Stimulated activated CD8-positive, alpha-beta memory T cell treated with anti-CD3 and anti-CD28 coated beads, Interleukin-12 subunit alpha, Interleukin-12 subunit beta, amount 100 ng/mL, for 4 hours (primary cell): ENCODE results near the gene SFTPD.
"Not testable (repeated sequence)": the region's sequence is repeated elsewhere in the genome, so short reads cannot be mapped to it uniquely, and the experiment has no call there.

Experiments
- DNase-seq: peaks from one replicate; pipeline ENCODE4 v3.0.0-alpha.2; 2020; ENCODE audit warnings: low read depth

Gene SFTPD

DNA sequence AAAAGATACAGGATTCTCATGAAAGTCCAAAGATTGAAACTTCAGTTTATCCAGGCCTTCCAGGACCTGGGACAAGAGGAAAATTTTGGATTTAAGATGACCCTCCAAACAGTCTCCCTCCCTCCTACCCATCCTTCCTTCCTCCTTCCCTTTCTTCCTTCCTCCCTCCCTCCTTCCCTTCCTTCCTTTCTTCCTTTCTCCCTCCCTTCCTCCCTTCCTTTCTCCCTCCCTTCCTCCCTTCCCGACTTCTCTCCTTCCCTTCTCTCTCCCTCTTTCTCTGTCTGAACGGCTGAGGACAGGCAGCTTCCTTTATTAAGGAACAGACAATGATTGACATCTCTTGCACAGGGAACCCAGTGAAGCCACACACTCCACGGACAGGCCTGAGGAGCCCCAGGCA is 23.3 kb downstream of the SFTPD start:
- no peak for DNase-seq

DNA sequence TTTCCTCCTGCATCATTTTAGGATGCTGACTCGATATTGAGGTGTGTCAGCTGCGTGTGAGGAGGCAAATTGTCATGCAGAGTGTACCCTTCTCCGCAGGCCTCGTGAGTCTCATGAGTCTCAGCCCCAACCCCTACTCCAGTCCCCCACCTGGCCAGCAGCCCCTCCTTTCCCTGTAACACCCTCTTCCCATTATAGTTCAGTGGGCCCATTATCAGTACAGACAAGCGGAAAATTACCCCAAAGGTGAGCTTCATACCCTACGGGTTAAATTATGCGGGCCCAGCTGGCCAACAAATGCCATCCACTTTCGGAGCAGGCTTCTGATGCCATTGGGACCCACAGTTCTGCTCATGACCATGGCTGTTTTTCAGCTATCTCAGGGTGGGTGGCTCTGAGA is 25.2 kb downstream of the SFTPD start:
- no peak for DNase-seq

DNA sequence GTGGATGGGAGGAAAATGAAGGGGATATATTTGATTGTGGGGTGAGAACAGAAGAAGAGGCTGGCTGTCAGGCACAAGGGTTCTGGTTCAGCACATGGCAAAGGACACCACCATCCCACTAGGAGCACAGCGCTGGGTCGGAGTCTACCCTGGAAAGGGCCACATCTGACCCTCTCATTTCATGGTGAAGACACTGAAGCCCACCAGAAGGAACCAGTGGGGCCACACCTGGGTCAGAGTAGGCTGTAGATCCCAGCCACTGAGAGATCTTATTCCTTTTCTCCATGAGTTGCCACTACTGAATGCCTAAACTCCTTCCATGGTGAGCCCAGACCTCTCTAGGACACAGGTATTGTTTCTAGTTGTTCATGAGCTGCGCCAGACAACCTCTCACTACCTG is 25.8 kb downstream of the SFTPD start:
- DNase-seq = no peak

DNA sequence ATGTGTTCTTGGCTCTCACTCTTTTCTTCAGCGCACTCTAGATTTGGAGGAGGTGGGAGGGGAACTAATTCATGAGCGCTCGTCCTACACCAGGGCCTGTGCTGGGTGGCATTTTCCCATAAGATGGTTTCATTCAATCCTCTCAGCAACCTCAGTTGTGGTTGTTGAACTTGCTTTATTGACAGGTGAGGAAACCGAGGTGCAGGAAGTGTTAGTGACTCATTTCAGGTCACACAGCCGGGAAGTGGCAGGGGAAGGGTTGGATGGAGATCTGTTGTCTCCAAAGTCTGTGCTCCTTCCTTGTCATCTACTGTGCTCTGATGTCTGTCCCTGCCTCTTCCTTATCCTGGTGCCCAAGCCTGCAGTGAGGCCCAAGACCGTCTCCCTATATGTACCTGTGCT is 26.9 kb downstream of the SFTPD start:
- not testable (repeated sequence) for DNase-seq

DNA sequence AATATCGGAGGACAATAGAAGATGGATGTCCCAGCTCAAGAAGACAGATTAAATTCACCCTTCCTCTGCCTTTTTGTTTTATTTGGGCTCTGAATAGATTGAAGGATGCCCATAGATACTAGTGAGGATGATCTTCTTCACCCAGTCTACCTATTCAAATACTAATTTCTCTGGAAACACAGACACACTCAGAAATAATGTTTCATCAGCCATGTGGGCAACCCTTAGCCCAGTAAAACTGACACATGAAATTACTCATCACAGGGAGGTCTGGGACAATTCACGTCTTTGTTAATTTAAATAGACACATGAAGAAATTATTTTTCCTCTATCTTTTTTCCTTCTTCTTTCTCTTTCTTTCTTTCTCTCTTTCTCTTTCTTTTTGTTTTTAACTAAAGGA is 33.1 kb downstream of the SFTPD start:
- DNase-seq = not testable (repeated sequence)

DNA sequence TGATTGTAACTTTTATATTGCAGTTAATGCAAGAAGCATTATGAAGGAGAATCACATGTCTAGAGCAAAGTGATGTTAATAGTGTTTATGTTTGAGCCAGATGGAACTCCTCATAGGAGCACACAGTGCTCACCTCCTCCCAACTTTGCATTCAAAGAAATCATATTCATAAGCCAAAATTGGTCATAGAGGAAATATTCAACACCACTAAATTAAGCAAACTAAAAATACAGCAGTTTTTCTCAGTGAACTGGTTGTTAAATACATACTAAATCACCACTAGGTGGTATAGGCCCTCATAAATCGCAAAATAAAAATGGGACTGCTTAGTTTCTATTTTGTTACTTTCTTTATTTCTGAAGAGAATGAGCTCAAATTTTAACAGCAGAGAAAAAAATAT is 34.4 kb downstream of the SFTPD start:
- DNase-seq = not testable (repeated sequence)

DNA sequence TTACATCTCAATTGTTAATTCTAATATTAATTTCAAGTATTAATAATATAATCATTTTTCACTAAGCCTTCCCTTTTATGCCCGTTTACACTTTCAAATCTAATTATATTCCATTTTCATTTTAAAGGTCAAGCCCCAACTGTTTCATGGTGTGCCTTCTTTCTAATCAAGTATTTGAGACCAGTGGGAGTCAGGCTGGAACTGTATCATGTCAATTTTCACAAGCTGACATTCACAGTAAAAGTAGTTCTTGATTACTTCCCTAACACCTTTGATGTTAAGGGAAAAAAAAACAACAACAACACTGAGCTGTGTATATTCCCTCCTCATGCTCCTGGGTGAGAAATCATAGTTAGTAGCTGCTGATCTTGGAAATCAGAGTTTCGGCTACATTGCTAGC is 38.1 kb downstream of the SFTPD start:
- no peak for DNase-seq

DNA sequence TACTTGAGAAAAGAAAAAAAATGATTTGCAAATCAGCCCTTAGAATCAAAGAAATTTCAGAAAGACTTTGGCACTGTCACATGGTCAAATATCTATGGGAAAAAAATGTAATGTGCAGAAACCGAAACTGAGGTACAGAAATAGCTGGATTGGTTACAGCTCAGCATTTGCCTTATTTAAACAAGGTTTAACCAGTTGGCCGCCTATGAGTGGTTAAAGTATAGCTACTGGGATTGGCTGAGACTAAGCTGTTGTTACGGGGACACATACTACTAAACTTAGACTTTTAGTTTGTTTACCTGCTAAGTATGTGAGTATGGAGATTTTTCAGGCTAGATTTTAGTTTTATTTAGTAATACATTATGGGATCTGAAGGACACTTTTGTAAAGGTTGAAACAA is 38.6 kb downstream of the SFTPD start:
- DNase-seq = no peak

DNA sequence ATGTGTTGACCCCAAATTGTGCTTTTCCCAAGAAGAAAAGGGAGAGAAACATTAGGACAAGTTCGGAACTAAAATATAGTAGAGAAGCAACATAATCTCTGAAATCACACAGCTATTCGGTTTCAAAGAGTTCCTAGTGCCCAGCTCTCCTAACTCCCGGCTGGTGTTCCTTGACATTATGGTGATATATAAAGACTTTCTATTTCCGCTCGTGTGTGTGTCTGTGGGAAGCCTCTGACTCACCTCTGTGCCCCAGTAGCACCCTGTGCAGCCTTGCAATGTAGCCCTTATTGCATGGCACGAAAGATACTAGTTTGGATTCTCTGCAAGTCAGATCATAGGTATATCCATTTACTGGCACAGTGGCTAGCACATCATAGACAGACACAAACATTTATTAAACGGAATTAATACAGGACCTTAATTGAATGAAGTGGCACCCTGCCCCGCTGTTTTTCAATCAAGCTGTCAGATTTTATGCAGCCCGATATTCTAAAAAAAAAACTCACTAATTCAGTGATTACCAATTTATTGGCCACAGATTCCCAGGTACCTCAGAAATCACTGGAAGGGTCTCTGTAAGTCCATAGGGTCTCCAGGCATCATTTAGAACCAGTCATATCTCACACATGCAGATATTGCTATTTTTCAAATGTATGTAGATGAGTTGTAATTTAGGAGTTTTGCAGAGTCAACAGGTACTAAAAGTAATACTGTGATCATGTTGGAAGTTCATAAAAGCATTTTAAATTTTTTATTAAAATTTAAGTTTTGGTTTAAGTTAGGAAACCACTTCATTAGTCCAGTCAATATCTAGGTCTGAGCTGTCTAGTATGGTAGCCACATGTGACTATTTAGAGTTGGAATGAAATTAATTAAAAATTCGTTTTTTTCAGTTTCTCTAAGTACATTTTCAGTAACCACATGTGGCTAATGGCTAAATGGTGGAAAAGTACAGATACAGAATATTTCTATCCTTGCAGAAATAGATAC is 43.3 kb downstream of the SFTPD start:
- no peak for DNase-seq

DNA sequence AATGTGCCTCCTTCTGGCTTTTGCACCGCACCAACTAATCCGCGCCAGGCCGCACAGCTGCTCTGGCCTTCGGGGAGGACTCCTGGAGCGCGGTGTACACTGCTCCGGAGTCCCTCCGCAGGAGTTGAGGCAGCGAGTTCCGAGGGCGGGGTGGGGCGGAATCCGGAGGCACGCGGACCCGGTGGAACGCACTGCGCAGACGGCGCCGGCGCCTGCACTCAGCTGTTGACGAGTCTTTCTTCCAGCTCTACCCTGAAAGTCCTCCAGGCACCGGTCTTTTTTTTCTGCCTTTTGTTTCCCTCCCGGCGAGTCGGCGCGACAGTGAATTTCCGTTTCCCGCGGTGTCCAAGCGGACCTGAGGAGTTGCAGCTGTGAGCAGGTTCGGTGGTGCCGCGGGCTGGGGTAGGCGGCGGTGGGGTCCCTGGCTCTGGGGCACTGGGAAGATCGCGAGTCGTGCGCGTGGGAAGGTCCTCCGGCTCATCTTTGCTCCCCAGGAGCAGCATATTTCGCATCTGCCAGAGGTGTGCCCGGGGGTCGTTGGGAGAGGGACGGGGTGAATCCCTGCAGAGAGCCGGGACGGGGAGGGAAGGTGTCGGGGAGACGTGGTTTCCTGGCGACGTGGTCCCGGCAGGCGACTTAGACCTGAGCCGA is 44.1 kb downstream of the SFTPD start:
- peak; percentile 21 for DNase-seq

DNA sequence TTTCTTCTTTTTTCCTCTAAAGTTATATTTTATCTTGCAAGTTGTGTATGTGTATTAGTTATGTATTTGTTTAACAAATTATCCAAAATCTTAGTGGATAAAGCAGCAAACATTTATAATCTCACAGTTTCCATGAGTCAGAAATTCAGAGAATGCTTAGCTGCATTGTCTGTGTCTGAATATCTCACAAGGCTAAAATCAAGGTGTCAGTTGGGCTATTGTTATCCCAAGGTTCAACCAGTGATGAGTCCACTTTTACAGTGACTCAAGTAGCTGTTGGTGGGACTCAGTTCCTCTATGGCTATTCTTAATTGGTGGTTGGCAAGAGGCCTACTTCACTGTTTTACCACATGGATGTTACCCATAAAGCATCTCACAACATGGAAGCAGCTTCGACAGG is 47.3 kb downstream of the SFTPD start:
- not testable (repeated sequence) for DNase-seq

DNA sequence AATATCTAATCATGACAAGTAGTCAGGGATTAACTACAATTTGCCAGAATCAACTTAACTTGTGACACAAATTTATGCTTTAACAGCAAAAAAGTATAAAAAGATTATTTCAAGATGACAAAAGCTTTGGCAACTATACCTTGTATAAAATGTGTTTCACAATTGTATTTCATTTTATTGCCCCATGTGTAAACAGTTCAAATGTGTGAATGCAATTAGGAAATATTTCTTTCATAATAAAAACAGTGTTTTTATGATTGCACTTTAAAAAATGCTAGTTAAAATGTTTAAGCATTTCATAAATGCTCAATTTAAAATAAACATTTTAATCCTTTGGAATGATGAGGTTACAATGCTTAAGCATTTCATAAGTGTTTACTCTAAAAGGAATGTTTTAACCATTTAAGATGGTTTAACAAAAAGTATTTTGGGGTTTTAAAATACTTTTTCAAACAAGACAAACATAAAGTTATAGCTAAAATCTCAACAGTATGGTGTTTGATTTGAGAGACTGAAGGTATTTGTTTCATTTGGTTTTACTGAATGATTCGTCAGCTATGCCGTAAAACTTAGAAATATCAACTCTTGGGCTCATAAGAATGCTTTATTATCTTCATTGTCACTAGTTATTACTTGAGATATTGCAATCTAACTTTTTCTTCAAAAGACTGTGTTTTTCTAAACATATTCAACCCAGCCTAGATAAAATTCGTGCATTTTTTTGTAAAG is 50.1 kb downstream of the SFTPD start:
- no peak for DNase-seq

DNA sequence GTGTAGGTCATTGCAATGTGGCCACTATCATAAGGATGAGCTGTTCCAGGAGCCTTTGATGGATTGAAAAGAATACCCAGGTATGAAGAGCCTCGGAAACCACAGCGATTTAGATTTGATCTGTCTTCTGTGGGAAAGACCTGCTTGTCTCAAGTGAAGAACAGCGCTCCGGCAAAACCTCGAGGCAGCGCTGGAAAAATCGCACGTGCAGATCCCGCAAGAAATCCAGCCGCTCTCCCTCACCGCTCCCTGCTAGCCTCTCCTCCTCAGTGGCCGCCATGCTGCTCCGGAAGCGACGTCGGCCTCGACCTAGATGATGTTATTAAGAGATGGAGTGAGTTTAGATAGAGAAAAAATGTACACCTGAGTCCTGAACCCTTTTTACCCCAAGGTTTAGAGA is 56.0 kb downstream of the SFTPD start:
- not testable (repeated sequence) for DNase-seq

DNA sequence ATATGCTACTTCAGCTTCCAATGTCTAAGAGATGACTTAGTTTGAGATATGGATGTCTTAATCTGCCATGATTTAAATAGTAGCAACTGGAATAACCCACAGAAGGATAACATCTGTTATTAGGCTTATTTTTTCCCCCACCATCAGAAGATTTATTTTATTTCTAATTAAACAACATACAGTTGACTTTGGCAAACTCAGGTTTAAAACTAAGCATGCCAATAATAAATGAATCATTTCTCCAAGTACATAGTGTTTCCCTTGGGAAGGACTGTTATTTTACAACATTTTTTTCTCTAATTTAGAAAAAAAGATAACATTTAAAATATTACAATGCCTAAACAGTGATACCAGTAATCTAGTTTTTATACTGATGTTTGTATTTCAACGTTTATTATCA is 58.4 kb downstream of the SFTPD start:
- DNase-seq = no peak

DNA sequence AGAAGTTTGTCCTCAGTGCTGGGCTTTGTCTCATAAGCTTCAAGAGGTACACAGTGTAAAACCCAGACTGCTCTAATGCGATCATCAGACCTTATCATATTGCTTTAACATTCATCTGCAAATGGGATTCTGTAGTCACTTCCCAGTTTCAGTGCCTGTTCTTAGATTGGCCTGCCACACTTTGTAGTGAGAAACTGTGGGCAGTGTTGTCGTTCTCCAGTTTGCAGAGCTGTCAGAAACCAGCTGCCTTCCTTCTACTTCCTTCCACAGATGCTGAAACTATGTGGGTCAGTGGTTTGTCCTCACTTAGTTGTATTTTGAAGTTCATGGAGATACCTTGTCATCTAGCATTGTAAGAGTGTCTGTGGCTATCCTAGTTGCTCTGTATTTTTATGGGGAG is 59.9 kb downstream of the SFTPD start:
- not testable (repeated sequence) for DNase-seq
